ENCODE measurements around the gene ESCO1. TPM values are rescaled to one million over a fixed set of nuclear protein-coding genes. Genes with fewer than 3 reads are reported as not detected.

Gene ESCO1
- total and polyA plus RNA-seq, 2 of the 13 experiments (the other 11 are each of a cell fraction or from before 2014, with no cell fraction given) = 6.3 to 19.4 TPM

DNA sequence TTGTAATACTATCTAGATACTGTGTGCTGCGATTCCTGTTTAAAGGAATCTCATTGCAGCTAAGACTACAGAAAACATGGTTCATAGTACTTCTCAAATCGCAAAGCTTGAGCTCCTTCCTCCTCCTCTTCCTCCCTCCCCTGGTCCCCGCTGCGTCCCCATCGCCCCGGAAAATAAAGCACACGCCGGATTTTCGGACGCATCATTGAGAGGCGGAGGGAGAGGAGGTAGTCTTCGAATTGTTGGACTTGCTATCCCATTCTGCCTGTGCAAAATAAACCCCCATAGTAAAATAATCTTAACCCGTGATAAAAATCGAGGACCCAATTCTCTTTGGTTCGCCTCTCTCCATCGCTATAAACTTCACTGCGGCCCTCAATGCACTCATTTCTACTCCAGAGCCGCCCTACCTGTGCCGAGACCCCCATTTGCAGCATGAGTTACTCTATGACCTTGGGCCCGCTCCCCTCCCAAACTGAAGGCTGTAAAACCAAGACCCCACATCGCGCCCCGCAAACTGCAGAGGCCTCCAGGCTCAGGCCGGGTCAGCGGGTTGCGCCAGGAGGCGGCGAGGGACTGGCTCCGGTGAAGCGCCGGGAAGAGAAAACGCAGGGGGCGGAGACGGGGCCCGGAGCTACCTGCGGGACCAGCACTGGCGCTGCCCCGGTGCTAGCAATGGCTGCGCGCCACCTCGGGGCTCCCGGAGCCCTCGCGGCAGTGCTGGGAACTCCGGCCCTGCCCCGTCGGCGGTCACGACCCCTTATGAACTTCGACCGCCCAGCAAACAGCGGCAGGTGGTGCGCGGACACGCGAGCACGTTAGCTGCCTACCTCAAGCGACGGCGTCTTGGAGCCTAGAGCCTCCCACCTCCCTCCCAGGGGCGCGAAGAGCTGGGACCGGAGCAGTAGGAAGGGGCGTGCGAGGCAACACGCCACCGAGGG lies 649 bp downstream of the ESCO1 start (continued):
- TF ChIP-seq HNRNPUL1 (IDR thresholded peaks at IDR 0.05; ENCODE audit: low read depth, low read length) = no peak
- no peak for TF ChIP-seq JUNB (CRISPR knock-in tag; IDR thresholded peaks at IDR 0.05; ENCODE audit: borderline replicate concordance)
- TF ChIP-seq, protein P1, sequence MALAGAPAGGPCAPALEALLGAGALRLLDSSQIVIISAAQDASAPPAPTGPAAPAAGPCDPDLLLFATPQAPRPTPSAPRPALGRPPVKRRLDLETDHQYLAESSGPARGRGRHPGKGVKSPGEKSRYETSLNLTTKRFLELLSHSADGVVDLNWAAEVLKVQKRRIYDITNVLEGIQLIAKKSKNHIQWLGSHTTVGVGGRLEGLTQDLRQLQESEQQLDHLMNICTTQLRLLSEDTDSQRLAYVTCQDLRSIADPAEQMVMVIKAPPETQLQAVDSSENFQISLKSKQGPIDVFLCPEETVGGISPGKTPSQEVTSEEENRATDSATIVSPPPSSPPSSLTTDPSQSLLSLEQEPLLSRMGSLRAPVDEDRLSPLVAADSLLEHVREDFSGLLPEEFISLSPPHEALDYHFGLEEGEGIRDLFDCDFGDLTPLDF (CRISPR knock-in tag; IDR thresholded peaks at IDR 0.05) = no peak
- no peak for TF ChIP-seq PCBP2 (optimal IDR thresholded peaks at IDR 0.05; ENCODE audit: low read depth, low read length, poor library complexity, severe bottlenecking)
- TF ChIP-seq ZNF850 (CRISPR knock-in tag; conservative IDR thresholded peaks at IDR 0.05) = peak; percentile 96
- TF ChIP-seq BCL6 (CRISPR knock-in tag; IDR thresholded peaks at IDR 0.05) = no peak
- peak; percentile 86 for TF ChIP-seq AGO2 (optimal IDR thresholded peaks at IDR 0.05; ENCODE audit: low read depth, low read length)
- TF ChIP-seq TOPORS (CRISPR knock-in tag; IDR thresholded peaks at IDR 0.05) = no peak
- TF ChIP-seq ZSCAN31 (CRISPR knock-in tag; IDR thresholded peaks at IDR 0.05; ENCODE audit: low read depth) = 0 out of 2 replicates have a peak, but pooled peaks have one; percentile 22
- peak; percentile 77 for TF ChIP-seq IKZF4 (CRISPR knock-in tag; IDR thresholded peaks at IDR 0.05; ENCODE audit: borderline replicate concordance, low read depth, not compliant biosample characterization)
- no peak for TF ChIP-seq SOX13 (IDR thresholded peaks at IDR 0.05)
- no peak for TF ChIP-seq SOX13 (CRISPR knock-in tag; conservative IDR thresholded peaks at IDR 0.05 in 1 of 2, IDR thresholded peaks at IDR 0.05 in 1 of 2)
- TF ChIP-seq, protein P2, sequence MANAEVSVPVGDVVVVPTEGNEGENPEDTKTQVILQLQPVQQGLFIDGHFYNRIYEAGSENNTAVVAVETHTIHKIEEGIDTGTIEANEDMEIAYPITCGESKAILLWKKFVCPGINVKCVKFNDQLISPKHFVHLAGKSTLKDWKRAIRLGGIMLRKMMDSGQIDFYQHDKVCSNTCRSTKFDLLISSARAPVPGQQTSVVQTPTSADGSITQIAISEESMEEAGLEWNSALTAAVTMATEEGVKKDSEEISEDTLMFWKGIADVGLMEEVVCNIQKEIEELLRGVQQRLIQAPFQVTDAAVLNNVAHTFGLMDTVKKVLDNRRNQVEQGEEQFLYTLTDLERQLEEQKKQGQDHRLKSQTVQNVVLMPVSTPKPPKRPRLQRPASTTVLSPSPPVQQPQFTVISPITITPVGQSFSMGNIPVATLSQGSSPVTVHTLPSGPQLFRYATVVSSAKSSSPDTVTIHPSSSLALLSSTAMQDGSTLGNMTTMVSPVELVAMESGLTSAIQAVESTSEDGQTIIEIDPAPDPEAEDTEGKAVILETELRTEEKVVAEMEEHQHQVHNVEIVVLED (CRISPR knock-in tag; IDR thresholded peaks at IDR 0.05; ENCODE audit: borderline replicate concordance) = no peak
- no peak; the same call in 1 of the 2 replicates for TF ChIP-seq MXD4 (CRISPR knock-in tag; IDR thresholded peaks at IDR 0.05)
- TF ChIP-seq ZFP62 (CRISPR knock-in tag; IDR thresholded peaks at IDR 0.05) = no peak
- no peak for TF ChIP-seq FOXA3 (CRISPR knock-in tag; IDR thresholded peaks at IDR 0.05)
- no peak; the same call in 1 of the 2 replicates for TF ChIP-seq ZNF121 (CRISPR knock-in tag; IDR thresholded peaks at IDR 0.05)
- TF ChIP-seq ASH2L (IDR thresholded peaks at IDR 0.05; ENCODE audit: insufficient read length, low read depth, low read length) = peak; percentile 94
- TF ChIP-seq, protein P3, sequence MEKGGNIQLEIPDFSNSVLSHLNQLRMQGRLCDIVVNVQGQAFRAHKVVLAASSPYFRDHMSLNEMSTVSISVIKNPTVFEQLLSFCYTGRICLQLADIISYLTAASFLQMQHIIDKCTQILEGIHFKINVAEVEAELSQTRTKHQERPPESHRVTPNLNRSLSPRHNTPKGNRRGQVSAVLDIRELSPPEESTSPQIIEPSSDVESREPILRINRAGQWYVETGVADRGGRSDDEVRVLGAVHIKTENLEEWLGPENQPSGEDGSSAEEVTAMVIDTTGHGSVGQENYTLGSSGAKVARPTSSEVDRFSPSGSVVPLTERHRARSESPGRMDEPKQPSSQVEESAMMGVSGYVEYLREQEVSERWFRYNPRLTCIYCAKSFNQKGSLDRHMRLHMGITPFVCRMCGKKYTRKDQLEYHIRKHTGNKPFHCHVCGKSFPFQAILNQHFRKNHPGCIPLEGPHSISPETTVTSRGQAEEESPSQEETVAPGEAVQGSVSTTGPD (CRISPR knock-in tag; IDR thresholded peaks at IDR 0.05) = no peak
- TF ChIP-seq SNAI1 (CRISPR knock-in tag; IDR thresholded peaks at IDR 0.05; ENCODE audit: borderline replicate concordance) = peak; percentile 99
- no peak for TF ChIP-seq LCORL (IDR thresholded peaks at IDR 0.05)
- no peak; the same call in 1 of the 2 replicates for TF ChIP-seq LCORL (CRISPR knock-in tag; IDR thresholded peaks at IDR 0.05)
- TF ChIP-seq, protein P4, sequence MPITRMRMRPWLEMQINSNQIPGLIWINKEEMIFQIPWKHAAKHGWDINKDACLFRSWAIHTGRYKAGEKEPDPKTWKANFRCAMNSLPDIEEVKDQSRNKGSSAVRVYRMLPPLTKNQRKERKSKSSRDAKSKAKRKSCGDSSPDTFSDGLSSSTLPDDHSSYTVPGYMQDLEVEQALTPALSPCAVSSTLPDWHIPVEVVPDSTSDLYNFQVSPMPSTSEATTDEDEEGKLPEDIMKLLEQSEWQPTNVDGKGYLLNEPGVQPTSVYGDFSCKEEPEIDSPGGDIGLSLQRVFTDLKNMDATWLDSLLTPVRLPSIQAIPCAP (CRISPR knock-in tag; IDR thresholded peaks at IDR 0.05; ENCODE audit: low read depth) = no peak
- TF ChIP-seq ZBTB42 (CRISPR knock-in tag; IDR thresholded peaks at IDR 0.05) = no peak; the same call in 1 of the 2 replicates
- TF ChIP-seq ZNF841 (CRISPR knock-in tag; IDR thresholded peaks at IDR 0.05; ENCODE audit: borderline replicate concordance) = 0 out of 2 replicates have a peak, but pooled peaks have one; percentile 29
